ENCODE measurements around the gene SLAMF9.

SLAMF9 gene

DNA sequence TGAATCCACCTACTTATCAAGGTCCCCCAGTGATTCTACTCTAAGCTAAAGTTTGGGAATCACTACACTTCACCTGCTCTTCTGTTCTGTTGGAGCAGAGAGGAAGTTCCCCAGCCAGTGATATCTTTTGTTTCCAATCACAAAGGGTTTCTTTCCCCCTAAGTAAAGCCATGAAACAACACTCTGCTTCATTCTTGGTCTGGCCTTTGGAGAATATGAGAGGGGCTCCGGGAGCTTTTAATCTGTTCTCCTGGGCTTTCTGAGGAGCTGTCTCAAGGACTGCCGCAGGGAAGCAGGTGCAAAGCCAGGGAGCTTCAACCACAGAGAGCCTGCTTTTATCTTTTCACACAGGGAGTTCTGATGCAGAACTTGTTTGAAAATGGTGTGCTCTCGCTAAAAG, 10.1 kb upstream of the SLAMF9 start:
- Mint-ChIP-seq H3K4me1 (no peaks in the 10 kb centered on the region), H3K4me3 (no peak overlapping the region), H3K9me3 (no peaks in the 10 kb centered on the region), H3K27ac (no peak overlapping the region), H3K36me3 (no peaks in the 10 kb centered on the region), H3K27me3 (peaks cover 17% of the 10 kb centered on the region)
- ATAC-seq (ENCODE audit: low read depth) (no peak), DNase-seq (ENCODE audit: low spot score in 2 of 2) (no peak)

DNA sequence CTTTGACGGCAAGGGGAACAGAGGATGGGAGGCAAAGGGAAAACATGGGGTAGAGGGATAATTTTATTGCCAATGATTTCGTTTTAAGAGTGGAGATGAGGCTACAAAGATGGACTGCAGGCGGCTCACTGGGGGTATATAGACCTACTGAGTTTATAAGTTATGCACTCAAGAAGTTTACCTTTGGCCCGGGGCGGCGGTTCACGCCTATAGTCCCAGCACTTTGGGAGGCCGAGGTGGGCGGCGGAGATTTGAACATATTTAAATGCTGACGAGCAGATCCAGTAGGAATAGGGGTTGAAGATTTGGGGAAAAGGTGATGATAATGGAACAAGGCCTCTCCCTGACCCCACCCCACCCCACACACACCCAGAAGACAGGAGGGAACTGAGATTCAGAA, 8.1 kb upstream of the SLAMF9 start:
- Mint-ChIP-seq H3K36me3 (no peaks in the 10 kb centered on the region), H3K4me3 (no peak overlapping the region), H3K27me3 (peaks cover 9% of the 10 kb centered on the region), H3K9me3 (no peaks in the 10 kb centered on the region), H3K27ac (no peak overlapping the region), H3K4me1 (no peaks in the 10 kb centered on the region)
- DNase-seq (ENCODE audit: low spot score in 2 of 2) (no peak), ATAC-seq (ENCODE audit: low read depth) (no peak)

DNA sequence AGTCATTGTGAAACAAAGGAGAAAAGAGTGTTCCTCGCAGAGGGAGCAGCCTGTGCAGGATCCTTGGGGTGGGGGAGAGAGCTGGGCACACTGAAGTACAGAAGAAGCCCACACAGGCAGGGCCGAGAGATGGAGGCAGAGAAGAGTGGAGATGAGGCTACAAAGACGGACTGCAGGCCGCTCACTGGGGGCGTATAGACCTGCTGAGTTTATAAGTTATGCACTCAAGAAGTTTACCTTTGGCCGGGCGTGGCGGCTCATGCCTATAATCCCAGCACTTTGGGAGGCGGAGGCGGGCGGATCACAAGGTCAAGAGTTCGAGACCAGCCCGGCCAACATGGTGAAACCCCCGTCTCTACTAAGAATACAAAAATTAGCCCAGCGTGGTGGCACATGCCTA, 7.6 kb upstream of the SLAMF9 start:
- Mint-ChIP-seq H3K36me3 (no peaks in the 10 kb centered on the region), H3K4me1 (no peaks in the 10 kb centered on the region), H3K27me3 (peaks cover 10% of the 10 kb centered on the region), H3K9me3 (no peaks in the 10 kb centered on the region), H3K4me3 (no peak overlapping the region), H3K27ac (no peak overlapping the region)
- ATAC-seq (ENCODE audit: low read depth) (no peak), DNase-seq (ENCODE audit: low spot score in 2 of 2) (no peak)

DNA sequence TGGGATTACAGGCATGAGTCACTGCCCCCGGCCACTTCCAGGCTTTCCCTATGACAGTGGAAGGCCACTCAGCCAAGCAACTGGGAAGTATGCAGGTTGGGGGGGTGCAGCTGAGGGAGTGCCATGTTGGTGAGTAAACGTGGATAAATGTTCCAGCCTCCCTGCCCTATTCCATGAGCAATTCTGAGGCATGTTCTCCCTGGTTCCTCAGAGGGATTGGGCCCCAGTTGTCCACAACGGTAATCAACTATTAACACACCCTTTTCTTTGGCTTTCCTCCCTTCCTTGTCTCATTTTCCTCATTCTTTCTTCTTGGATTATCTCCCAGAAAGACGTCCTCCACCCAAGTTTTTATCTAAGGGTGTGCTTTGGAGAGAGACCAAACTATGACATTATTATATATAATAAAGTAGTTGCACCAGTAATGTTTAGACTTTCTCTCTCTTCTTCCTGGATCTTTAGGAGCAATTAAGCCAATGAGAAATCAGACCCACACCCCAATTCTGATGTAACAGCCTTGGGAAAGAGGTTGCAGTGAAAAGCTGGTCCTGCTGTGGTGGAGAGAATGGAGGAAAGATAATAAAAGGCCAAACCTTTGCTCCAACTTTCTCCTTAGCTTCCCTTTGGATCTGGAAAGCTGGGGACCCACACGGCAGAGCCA, 6.8 kb upstream of the SLAMF9 start:
- Mint-ChIP-seq H3K4me3 (no peak overlapping the region), H3K4me1 (no peaks in the 10 kb centered on the region), H3K27me3 (peaks cover 11% of the 10 kb centered on the region), H3K9me3 (no peaks in the 10 kb centered on the region), H3K27ac (no peak overlapping the region), H3K36me3 (no peaks in the 10 kb centered on the region)
- no peak for ATAC-seq (ENCODE audit: low read depth)
- no peak for DNase-seq (ENCODE audit: low spot score in 2 of 2)

DNA sequence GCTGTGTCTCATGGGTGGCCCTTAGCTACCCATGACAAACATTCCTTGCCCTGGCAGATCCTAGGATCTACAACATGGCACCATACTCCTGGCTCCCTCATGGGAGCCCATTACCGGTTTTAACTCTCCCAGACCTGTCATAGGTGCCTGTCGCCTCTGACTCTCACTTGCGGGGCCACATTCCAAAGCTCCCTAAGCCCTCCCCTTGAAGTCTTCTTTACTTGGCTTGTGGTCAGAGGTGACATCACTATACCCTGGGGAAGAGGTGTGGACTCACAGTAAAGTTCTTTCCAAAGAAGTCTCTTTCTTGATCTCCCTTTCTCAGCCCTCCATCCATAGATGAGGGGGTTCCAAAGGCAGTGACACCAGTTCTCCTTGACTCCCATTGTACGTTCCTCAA, 5.4 kb upstream of the SLAMF9 start:
- ATAC-seq (ENCODE audit: low read depth), result no peak
- H3K4me1 Mint-ChIP-seq, result no peaks in the 10 kb centered on the region
- no peaks in the 10 kb centered on the region for H3K9me3 Mint-ChIP-seq
- H3K4me3 Mint-ChIP-seq, result no peak overlapping the region
- no peak for DNase-seq (ENCODE audit: low spot score in 2 of 2)
- no peaks in the 10 kb centered on the region for H3K36me3 Mint-ChIP-seq
- H3K27me3 Mint-ChIP-seq, result peaks cover 12% of the 10 kb centered on the region
- no peak overlapping the region for H3K27ac Mint-ChIP-seq

DNA sequence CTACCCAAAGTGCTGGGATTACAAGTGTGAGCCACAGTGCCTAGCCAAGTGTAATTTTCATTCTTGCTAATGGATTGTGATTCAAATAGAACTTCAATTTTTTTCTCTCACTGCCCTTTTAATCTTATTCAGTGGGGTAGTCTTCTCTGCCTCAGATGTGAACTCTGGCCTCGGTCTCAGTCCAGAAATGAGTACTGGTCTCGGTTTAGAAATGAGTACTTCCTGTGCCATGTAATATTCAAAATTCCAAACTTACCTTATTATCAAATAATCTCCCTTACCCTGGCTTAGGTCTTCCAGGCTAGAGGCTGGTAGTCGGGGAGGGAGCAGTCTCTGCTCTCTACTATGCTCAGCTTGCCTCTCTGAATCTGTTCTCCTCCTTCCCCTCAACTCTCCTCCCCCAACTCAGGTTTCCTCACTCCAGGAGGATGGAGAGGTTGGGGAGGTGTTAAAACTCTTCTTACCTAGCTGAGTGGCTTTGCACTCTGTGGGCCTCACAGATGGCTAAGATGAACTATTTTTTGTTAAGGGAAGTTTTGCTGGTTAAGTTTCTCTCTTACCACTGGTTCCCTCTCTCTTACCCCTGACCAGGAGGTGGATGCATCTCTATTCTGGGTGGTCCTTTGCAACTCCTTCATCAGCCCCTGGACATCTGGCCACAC, 4.8 kb upstream of the SLAMF9 start:
- DNase-seq (ENCODE audit: low spot score in 2 of 2), result no peak
- no peak for ATAC-seq (ENCODE audit: low read depth)

DNA sequence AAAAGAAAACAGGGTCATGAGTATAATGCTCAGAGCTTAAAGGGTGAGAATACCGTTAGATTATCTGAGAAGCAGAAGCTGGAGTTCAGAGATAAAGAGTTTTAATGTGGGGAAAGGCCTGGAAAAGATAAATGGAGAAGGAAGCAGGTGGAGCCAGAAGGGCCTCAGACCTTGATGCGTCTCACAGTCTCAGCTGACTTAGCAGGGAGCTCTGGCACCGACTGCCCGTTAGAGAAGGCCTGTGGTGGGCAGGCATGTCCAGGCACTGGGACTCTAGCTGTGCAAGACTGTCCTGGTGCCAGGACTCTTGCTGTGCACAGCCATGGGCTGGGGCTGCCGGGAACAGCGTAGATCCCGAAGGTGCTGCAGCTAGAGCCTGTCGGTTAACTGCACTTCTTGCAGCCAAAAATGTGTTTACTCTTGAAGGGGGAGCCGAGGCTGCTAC, 3.8 kb upstream of the SLAMF9 start:
- no peak overlapping the region for H3K4me3 Mint-ChIP-seq
- peaks cover 17% of the 10 kb centered on the region for H3K27me3 Mint-ChIP-seq
- no peaks in the 10 kb centered on the region for H3K4me1 Mint-ChIP-seq
- no peak overlapping the region for H3K27ac Mint-ChIP-seq
- ATAC-seq (ENCODE audit: low read depth) (no peak), DNase-seq (ENCODE audit: low spot score in 2 of 2) (no peak)
- H3K36me3 Mint-ChIP-seq, result no peaks in the 10 kb centered on the region
- no peaks in the 10 kb centered on the region for H3K9me3 Mint-ChIP-seq

More for the DNA sequence above, 4.8 kb upstream of the SLAMF9 start:
- Mint-ChIP-seq H3K4me3 (no peak overlapping the region), H3K4me1 (no peaks in the 10 kb centered on the region), H3K36me3 (no peaks in the 10 kb centered on the region), H3K9me3 (no peaks in the 10 kb centered on the region), H3K27ac (no peak overlapping the region), H3K27me3 (peaks cover 16% of the 10 kb centered on the region)

DNA sequence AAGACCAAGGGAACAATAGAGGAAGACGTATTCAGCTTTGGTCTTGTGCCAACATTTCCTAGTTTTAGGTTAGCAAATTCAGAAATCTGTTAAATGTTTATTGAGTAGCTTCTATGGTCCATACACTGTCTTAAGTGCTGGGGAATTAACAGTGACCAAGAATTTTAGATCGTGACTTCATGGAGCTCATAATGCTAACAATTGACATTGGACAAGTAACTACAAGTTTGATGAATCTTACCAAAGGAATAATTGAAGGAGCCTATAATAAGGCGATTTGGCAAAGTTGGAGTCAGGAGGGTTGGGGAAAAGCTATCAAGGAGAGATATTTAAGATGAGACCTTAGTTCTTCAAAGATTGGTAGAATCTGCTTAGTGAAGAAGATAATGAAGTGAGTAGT, 1.4 kb upstream of the SLAMF9 start:
- Mint-ChIP-seq H3K27ac (no peak overlapping the region), H3K36me3 (no peaks in the 10 kb centered on the region), H3K27me3 (peaks cover 27% of the 10 kb centered on the region), H3K9me3 (no peaks in the 10 kb centered on the region), H3K4me3 (no peak overlapping the region), H3K4me1 (no peaks in the 10 kb centered on the region)
- ATAC-seq (ENCODE audit: low read depth) (no peak), DNase-seq (ENCODE audit: low spot score in 2 of 2) (no peak)

DNA sequence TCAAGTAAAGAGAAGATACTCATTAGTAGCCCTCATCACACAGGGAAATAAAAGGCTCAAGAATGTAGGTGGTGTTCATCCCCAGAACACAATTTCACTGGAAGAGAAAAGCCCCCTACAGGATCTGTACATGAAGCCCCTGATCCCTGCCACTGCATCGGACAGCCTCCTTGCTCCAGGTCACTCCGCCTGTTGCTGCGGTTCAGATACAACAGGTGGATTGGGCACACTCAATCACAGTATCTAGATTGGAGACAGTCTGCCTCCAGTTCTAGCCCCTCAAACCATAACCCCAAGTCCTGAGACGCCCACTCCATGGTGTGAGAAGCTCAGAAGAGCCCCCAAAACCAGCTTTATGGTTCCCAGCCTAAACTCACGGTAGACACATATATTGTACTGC, 1.1 kb downstream of the SLAMF9 start:
- DNase-seq (ENCODE audit: low spot score in 2 of 2) (no peak), ATAC-seq (ENCODE audit: low read depth) (no peak)
- Mint-ChIP-seq H3K9me3 (no peaks in the 10 kb centered on the region), H3K27me3 (peaks cover 26% of the 10 kb centered on the region), H3K4me1 (no peaks in the 10 kb centered on the region), H3K4me3 (no peak overlapping the region), H3K36me3 (no peaks in the 10 kb centered on the region), H3K27ac (no peak overlapping the region)

DNA sequence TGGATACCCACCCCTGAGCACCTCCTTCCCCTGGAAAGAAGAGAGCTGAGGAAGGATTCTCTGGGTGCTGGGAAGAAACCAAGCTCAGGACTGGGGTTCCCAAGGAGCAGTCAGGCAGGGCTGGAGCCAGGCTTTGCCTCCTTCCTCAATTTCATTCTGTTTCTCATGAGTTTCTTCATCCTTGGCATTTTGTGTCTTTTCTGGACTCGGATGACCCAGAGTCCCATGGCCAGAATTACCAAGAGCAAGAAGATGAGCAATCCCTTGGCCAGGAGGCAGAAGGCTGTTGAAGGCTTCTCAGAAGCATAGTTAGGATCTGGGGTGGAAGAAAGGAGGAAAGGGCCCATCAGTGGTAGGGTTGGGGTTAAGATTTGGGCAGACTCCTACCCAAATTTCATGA, 2.5 kb downstream of the SLAMF9 start:
- no peak overlapping the region for H3K27ac Mint-ChIP-seq
- no peak for DNase-seq (ENCODE audit: low spot score in 2 of 2)
- H3K27me3 Mint-ChIP-seq, result peaks cover 24% of the 10 kb centered on the region
- ATAC-seq (ENCODE audit: low read depth), result no peak
- H3K36me3 Mint-ChIP-seq, result no peaks in the 10 kb centered on the region
- H3K4me3 Mint-ChIP-seq, result no peak overlapping the region
- no peaks in the 10 kb centered on the region for H3K4me1 Mint-ChIP-seq
- no peaks in the 10 kb centered on the region for H3K9me3 Mint-ChIP-seq

DNA sequence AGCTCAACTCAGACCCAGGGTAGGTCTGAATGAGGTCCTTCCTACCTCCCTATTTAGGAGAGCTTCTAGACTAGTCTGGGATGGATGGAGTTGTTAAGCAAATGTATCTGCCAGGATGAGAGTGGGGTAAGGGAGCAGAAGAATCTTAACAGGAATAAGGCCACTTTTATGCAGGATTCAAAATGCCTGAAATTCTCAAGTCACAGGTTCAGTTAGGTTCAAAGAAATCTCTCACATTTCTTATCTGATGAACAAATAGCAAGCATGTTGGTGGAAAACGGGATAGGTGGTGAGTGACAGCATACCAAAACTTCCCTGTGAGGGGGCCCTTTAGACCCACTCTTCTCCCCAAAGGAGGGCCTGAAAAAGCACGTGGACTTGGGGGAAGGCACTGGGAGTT, 3.0 kb downstream of the SLAMF9 start:
- no peaks in the 10 kb centered on the region for H3K9me3 Mint-ChIP-seq
- H3K27ac Mint-ChIP-seq, result no peak overlapping the region
- ATAC-seq (ENCODE audit: low read depth) (no peak), DNase-seq (ENCODE audit: low spot score in 2 of 2) (no peak)
- peaks cover 1% of the 10 kb centered on the region for H3K4me1 Mint-ChIP-seq
- peaks cover 23% of the 10 kb centered on the region for H3K27me3 Mint-ChIP-seq
- H3K36me3 Mint-ChIP-seq, result no peaks in the 10 kb centered on the region
- no peak overlapping the region for H3K4me3 Mint-ChIP-seq

DNA sequence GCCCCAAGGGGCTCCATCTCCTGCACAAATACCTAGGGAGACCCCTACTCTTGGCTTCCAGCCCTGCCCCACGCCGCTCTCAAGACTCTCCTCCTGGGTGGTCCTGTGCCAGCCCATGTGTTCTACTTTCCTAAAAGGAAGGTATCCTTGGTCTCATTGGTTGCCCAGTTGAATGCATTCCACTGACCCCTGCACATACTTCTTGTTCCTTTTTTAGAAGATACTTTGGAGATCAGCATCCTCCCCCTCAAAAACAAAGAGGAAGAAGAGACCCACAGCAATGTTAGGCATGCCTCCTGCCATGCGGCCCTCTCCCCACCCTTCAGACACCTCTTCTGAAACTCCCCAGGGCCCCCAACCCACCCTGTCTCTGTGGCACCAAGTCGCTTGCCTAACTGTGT, 4.1 kb downstream of the SLAMF9 start:
- Mint-ChIP-seq H3K9me3 (no peaks in the 10 kb centered on the region), H3K27me3 (peaks cover 29% of the 10 kb centered on the region), H3K4me3 (no peak overlapping the region), H3K4me1 (peaks cover 8% of the 10 kb centered on the region), H3K36me3 (peaks cover 2% of the 10 kb centered on the region), H3K27ac (no peak overlapping the region)
- ATAC-seq (ENCODE audit: low read depth) (no peak), DNase-seq (ENCODE audit: low spot score in 2 of 2) (no peak)

DNA sequence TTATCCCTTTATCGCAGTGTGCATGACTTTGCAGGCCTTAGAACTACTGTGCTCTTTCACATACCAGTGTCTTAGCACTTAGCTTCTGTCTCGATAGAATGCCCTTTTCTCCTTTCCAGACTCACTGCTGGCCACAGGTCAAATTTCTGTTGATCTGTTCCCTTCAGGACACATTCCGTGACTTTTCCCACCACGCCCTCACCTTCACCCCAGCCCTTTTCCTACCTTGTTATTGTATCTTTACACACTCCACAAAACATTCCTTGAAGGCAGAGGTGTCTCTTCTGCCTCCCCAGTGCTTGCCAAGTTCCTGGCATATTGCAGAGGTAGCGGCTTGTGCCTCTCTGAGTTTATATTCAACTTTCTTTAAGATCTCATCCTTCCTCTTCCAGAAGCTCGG, 4.9 kb downstream of the SLAMF9 start:
- Mint-ChIP-seq H3K4me3 (no peak overlapping the region), H3K27me3 (peaks cover 29% of the 10 kb centered on the region), H3K4me1 (peaks cover 12% of the 10 kb centered on the region), H3K36me3 (peaks cover 2% of the 10 kb centered on the region), H3K9me3 (no peaks in the 10 kb centered on the region), H3K27ac (no peak overlapping the region)
- DNase-seq (ENCODE audit: low spot score in 2 of 2) (no peak), ATAC-seq (ENCODE audit: low read depth) (no peak)

DNA sequence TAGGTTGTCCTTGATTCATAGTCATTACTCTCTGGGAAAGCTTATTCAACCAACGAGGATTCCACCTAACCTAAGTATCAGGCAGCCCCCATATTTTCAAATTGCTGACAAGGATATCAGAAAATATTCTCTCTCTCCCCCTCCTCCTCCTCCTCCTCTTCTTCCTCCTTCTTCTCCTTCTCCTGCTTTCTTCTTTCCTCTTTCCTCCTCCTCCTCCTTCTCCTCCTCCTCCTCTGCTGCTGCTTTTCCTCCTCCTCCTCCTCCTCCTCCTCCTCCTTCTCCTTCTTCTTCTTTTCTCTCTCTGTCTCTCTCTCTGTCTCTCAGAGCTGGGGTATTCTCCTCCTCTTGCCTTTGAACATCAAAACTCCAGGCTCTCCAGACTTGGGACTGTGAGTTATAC, 6.1 kb downstream of the SLAMF9 start:
- DNase-seq (ENCODE audit: low spot score in 2 of 2) (no peak), ATAC-seq (ENCODE audit: low read depth) (no peak)
- Mint-ChIP-seq H3K27me3 (peaks cover 29% of the 10 kb centered on the region), H3K9me3 (no peaks in the 10 kb centered on the region), H3K27ac (no peak overlapping the region), H3K4me3 (no peak overlapping the region), H3K4me1 (peaks cover 12% of the 10 kb centered on the region), H3K36me3 (peaks cover 2% of the 10 kb centered on the region)

Measured in memory B cell (primary cell).